ENCODE data around the gene CPT1A. TPM values are rescaled to one million over a fixed set of nuclear protein-coding genes. Genes with fewer than 3 reads are reported as not detected.

Gene CPT1A
- total RNA-seq, 1 donor from 2014 or later = 29.2 TPM

DNA sequence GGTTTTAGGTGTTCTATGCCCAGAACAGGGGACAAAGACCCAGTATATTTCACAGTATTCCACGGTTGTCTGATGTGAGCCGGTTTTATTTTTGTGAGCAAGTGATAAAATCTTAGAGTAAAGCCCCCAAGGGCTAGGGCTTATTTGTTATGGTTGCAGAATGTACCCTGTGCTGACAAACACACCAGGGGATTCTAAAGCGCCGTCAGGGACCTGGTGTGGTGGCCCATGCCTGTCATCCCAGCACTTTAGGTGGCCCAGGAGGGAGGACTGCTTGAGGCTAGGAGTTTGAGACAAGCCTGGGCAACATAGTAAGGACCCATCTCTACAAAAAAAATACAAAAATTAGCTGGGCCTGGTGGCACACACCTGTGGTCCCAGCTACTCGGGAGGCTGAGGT is 39.1 kb upstream of the CPT1A start:
- no peaks in the 10 kb centered on the region for H3K27me3 ChIP-seq (ENCODE audit: control insufficient read depth, insufficient read depth, low read length)
- no peak for FAIRE-seq
- H3K4me3 ChIP-seq (ENCODE audit: low read depth, low read length) = no peak overlapping the region
- TF ChIP-seq CTCF (IDR thresholded peaks at IDR 0.05; ENCODE audit: insufficient read depth, low read length, severe bottlenecking) = no peak
- H3K36me3 ChIP-seq (ENCODE audit: control insufficient read depth, insufficient read depth, low read length) = no peaks in the 10 kb centered on the region
- DNase-seq (ENCODE audit: low read depth) = no peak

GRCh38 chr11:68878022-68878421 is 36.3 kb upstream of the CPT1A start:
- no peaks in the 10 kb centered on the region for H3K27me3 ChIP-seq (ENCODE audit: control insufficient read depth, insufficient read depth, low read length)
- TF ChIP-seq CTCF (IDR thresholded peaks at IDR 0.05; ENCODE audit: insufficient read depth, low read length, severe bottlenecking) = no peak
- H3K4me3 ChIP-seq (ENCODE audit: low read depth, low read length) = no peak overlapping the region
- no peaks in the 10 kb centered on the region for H3K36me3 ChIP-seq (ENCODE audit: control insufficient read depth, insufficient read depth, low read length)
- no peak for DNase-seq (ENCODE audit: low read depth)
- FAIRE-seq = no peak

GRCh38 chr11:68872216-68873003 is 30.7 kb upstream of the CPT1A start:
- Histone ChIP-seq H3K36me3 (ENCODE audit: control insufficient read depth, insufficient read depth, low read length) (no peaks in the 10 kb centered on the region), H3K4me3 (ENCODE audit: low read depth, low read length) (no peak overlapping the region), H3K27me3 (ENCODE audit: control insufficient read depth, insufficient read depth, low read length) (peaks cover 2% of the 10 kb centered on the region)
- FAIRE-seq = no peak
- peak; percentile 23 for DNase-seq (ENCODE audit: low read depth)
- TF ChIP-seq CTCF (IDR thresholded peaks at IDR 0.05; ENCODE audit: insufficient read depth, low read length, severe bottlenecking) = no peak

- FAIRE-seq (no peak), DNase-seq (ENCODE audit: low read depth) (no peak)
- Histone ChIP-seq H3K4me3 (ENCODE audit: low read depth, low read length) (no peak overlapping the region), H3K36me3 (ENCODE audit: control insufficient read depth, insufficient read depth, low read length) (no peaks in the 10 kb centered on the region), H3K27me3 (ENCODE audit: control insufficient read depth, insufficient read depth, low read length) (peaks cover 2% of the 10 kb centered on the region)
- TF ChIP-seq CTCF (IDR thresholded peaks at IDR 0.05; ENCODE audit: insufficient read depth, low read length, severe bottlenecking) = no peak
These were observed 28.8 kb upstream of the CPT1A start for GRCh38 chr11:68870470-68870869.

- FAIRE-seq (no peak), DNase-seq (ENCODE audit: low read depth) (no peak)
- Histone ChIP-seq H3K4me3 (ENCODE audit: low read depth, low read length) (no peak overlapping the region), H3K27me3 (ENCODE audit: control insufficient read depth, insufficient read depth, low read length) (peaks cover 2% of the 10 kb centered on the region), H3K36me3 (ENCODE audit: control insufficient read depth, insufficient read depth, low read length) (no peaks in the 10 kb centered on the region)
- TF ChIP-seq CTCF (IDR thresholded peaks at IDR 0.05; ENCODE audit: insufficient read depth, low read length, severe bottlenecking) = no peak
These were observed 26.6 kb upstream of the CPT1A start for GRCh38 chr11:68868221-68868835.

Measured in bronchial epithelial cell (primary cell).